Measurements from ENCODE around the gene WDR20.

WDR20 gene

GRCh38 chr14:102215576-102216250, 76.0 kb downstream of the WDR20 start:
- Histone ChIP-seq H3K27me3 (no peaks in the 10 kb centered on the region), H3K27ac (no peak overlapping the region), H3K4me1 (ENCODE audit: control insufficient read depth in 1 of 2, insufficient read depth in 1 of 2, low read depth in 1 of 2, low read length in 1 of 2) (peaks cover 10 to 12% of the 10 kb centered on the region in 2 experiments), H3K36me3 (peaks cover 46% of the 10 kb centered on the region), H3K4me3 (ENCODE audit: low read depth in 1 of 2, low read length in 1 of 2) (no peak overlapping the region), H3K9me3 (no peaks in the 10 kb centered on the region)
- no peak for TF ChIP-seq CTCF (IDR thresholded peaks at IDR 0.05)

- TF ChIP-seq CTCF (IDR thresholded peaks at IDR 0.05) = no peak
- no peaks in the 10 kb centered on the region for H3K4me1 ChIP-seq (ENCODE audit: control insufficient read depth in 1 of 2, insufficient read depth in 1 of 2, low read depth in 1 of 2, low read length in 1 of 2)
- H3K4me3 ChIP-seq (ENCODE audit: low read depth in 1 of 2, low read length in 1 of 2) = no peak overlapping the region
- H3K27ac ChIP-seq = no peak overlapping the region
- H3K36me3 ChIP-seq = peaks cover 56% of the 10 kb centered on the region
- no peaks in the 10 kb centered on the region for H3K9me3 ChIP-seq
- no peaks in the 10 kb centered on the region for H3K27me3 ChIP-seq
Observed at GRCh38 chr14:102217399-102217798, 77.7 kb downstream of the WDR20 start.

GRCh38 chr14:102217987-102218421, 78.3 kb downstream of the WDR20 start:
- H3K9me3 ChIP-seq = no peaks in the 10 kb centered on the region
- H3K27me3 ChIP-seq = no peaks in the 10 kb centered on the region
- H3K27ac ChIP-seq = no peak overlapping the region
- no peak overlapping the region for H3K4me3 ChIP-seq (ENCODE audit: low read depth in 1 of 2, low read length in 1 of 2)
- H3K36me3 ChIP-seq = peaks cover 55% of the 10 kb centered on the region
- H3K4me1 ChIP-seq (ENCODE audit: control insufficient read depth in 1 of 2, insufficient read depth in 1 of 2, low read depth in 1 of 2, low read length in 1 of 2) = no peaks in the 10 kb centered on the region
- no peak for TF ChIP-seq CTCF (IDR thresholded peaks at IDR 0.05)

GRCh38 chr14:102218688-102219087, 79.0 kb downstream of the WDR20 start:
- Histone ChIP-seq H3K4me1 (ENCODE audit: control insufficient read depth in 1 of 2, insufficient read depth in 1 of 2, low read depth in 1 of 2, low read length in 1 of 2) (no peaks in the 10 kb centered on the region), H3K36me3 (peaks cover 54% of the 10 kb centered on the region), H3K4me3 (ENCODE audit: low read depth in 1 of 2, low read length in 1 of 2) (no peak overlapping the region), H3K27ac (no peak overlapping the region), H3K9me3 (no peaks in the 10 kb centered on the region), H3K27me3 (no peaks in the 10 kb centered on the region)
- no peak for TF ChIP-seq CTCF (IDR thresholded peaks at IDR 0.05)

GRCh38 chr14:102219316-102219715, 79.6 kb downstream of the WDR20 start:
- H3K4me3 ChIP-seq (ENCODE audit: low read depth in 1 of 2, low read length in 1 of 2) = no peak overlapping the region
- no peak overlapping the region for H3K27ac ChIP-seq
- H3K36me3 ChIP-seq = peaks cover 49% of the 10 kb centered on the region
- H3K27me3 ChIP-seq = no peaks in the 10 kb centered on the region
- no peaks in the 10 kb centered on the region for H3K4me1 ChIP-seq (ENCODE audit: control insufficient read depth in 1 of 2, insufficient read depth in 1 of 2, low read depth in 1 of 2, low read length in 1 of 2)
- no peak for TF ChIP-seq CTCF (IDR thresholded peaks at IDR 0.05)
- no peaks in the 10 kb centered on the region for H3K9me3 ChIP-seq

Data from neutrophil (primary cell).